ENCODE measurements around the gene TINAGL1.

DNA sequence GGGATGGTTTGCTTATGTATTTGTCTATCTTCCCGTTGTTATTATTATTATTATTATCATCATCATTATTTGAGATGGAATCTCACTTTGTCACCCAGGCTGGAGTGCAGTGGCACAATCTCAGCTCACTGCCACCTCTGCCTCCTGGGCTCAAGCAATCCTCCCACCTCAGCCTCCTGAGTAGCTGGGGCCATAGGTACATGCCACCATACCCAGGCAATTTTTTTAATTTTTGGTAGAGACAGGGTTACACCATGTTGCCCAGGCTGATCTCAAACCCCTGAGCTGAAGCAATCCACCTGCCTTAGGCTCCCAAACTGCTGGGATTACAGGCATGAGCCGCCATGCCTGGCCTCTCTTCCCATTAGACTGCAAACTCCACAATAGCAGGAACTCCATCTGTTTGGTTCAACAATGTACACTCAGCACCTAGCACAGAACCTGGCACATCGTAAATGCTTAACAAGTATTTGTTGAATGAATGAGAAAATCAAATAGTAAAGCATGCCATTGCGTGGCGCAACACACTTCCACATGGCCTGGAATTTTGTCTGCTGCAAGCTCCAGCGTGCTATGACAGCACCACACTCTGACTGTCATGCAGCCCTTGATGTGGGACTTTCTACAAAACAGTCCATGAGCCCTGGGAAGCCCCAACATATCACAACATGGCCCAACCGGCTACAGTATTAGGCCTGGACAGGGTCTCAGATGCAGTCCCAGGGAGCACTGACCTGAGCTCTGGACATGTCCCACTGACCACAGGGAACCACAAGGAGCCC is 3.8 kb upstream of the TINAGL1 start:
- TF ChIP-seq, protein P1, sequence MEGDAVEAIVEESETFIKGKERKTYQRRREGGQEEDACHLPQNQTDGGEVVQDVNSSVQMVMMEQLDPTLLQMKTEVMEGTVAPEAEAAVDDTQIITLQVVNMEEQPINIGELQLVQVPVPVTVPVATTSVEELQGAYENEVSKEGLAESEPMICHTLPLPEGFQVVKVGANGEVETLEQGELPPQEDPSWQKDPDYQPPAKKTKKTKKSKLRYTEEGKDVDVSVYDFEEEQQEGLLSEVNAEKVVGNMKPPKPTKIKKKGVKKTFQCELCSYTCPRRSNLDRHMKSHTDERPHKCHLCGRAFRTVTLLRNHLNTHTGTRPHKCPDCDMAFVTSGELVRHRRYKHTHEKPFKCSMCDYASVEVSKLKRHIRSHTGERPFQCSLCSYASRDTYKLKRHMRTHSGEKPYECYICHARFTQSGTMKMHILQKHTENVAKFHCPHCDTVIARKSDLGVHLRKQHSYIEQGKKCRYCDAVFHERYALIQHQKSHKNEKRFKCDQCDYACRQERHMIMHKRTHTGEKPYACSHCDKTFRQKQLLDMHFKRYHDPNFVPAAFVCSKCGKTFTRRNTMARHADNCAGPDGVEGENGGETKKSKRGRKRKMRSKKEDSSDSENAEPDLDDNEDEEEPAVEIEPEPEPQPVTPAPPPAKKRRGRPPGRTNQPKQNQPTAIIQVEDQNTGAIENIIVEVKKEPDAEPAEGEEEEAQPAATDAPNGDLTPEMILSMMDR (IDR thresholded peaks at IDR 0.05) = no peak
- no peak for TF ChIP-seq ZFX (IDR thresholded peaks at IDR 0.05; ENCODE audit: borderline replicate concordance)

All from 22Rv1 (cell line).